DOHH2 (cell line): Measurements from ENCODE around the gene ANKRD23.
A peak's percentile ranks its signal among the peaks of the same experiment; 100 is the strongest.

Source experiments
- H3F3A ChIP-seq: fragments of 200-600 bp; sonication (generic), shearing (Covaris generic); 2 replicates; pipeline ENCODE4 v1.6.0; 2016; ENCODE audit warnings: antibody characterized with exemption, mild to moderate bottlenecking; ENCODE audit not compliant: control insufficient read depth, insufficient read depth
- H3K27ac ChIP-seq: fragments of 200-600 bp; sonication (generic); 2 replicates; pipeline ENCODE4 v1.5.1; 2014; ENCODE audit warnings: low read depth, mild to moderate bottlenecking, low read length, moderate library complexity
- H3K27me3 ChIP-seq: fragments of 200-600 bp; sonication (generic); 2 replicates; pipeline ENCODE4 v1.6.1; 2014; ENCODE audit warnings: mild to moderate bottlenecking, low read length, mixed read lengths; ENCODE audit not compliant: control insufficient read depth
- H3K36me3 ChIP-seq: fragments of 200-600 bp; sonication (generic); 2 replicates; pipeline ENCODE4 v1.6.1; 2014; ENCODE audit warnings: mild to moderate bottlenecking, low read length, moderate library complexity, mixed read lengths; ENCODE audit not compliant: control insufficient read depth
- H3K4me1 ChIP-seq: fragments of 200-600 bp; sonication (generic); 2 replicates; pipeline ENCODE4 v1.6.1; 2014; ENCODE audit warnings: mild to moderate bottlenecking, low read length, mixed read lengths; ENCODE audit not compliant: control insufficient read depth
- H3K4me2 ChIP-seq: fragments of 200-600 bp; sonication (generic); 2 replicates; pipeline ENCODE4 v1.6.0; 2014; ENCODE audit warnings: mild to moderate bottlenecking, low read length, moderate library complexity
- H3K4me3 ChIP-seq: fragments of 200-600 bp; sonication (generic); 2 replicates; pipeline ENCODE4 v1.5.1; 2014; ENCODE audit warnings: mild to moderate bottlenecking, low read length, mixed read lengths
- H3K79me2 ChIP-seq: fragments of 200-600 bp; sonication (generic); 2 replicates; pipeline ENCODE4 v1.6.1; 2014; ENCODE audit warnings: mild to moderate bottlenecking, low read length, mixed read lengths; ENCODE audit not compliant: control insufficient read depth
- H3K9me2 ChIP-seq: fragments of 200-600 bp; sonication (generic); replicated peaks from 2 replicates; pipeline ENCODE4 v1.6.1; 2014; ENCODE audit warnings: mild to moderate bottlenecking, low read length, mixed read lengths; ENCODE audit not compliant: control insufficient read depth
- H3K9me3 ChIP-seq: fragments of 200-600 bp; sonication (generic); 2 replicates; pipeline ENCODE4 v1.6.1; 2014; ENCODE audit warnings: antibody characterized with exemption, low read length, mixed read lengths; ENCODE audit not compliant: control insufficient read depth, insufficient read depth
- H4K20me1 ChIP-seq: fragments of 200-600 bp; sonication (generic); 2 replicates; pipeline ENCODE4 v1.6.0; 2014; ENCODE audit warnings: low read depth, mild to moderate bottlenecking, antibody characterized with exemption, low read length, moderate library complexity; ENCODE audit not compliant: control insufficient read depth, insufficient read depth
- EZH2phosphoT487 ChIP-seq: fragments of 200-600 bp; sonication (generic); IDR thresholded peaks from 2 replicates; pipeline ENCODE4 v1.6.1; 2017; ENCODE audit warnings: borderline replicate concordance, mild to moderate bottlenecking, antibody characterized with exemption, low read length, moderate library complexity, mixed read lengths
- TF ChIP-seq, protein P1 (sequence below): fragments of 200-600 bp; sonication (generic); IDR thresholded peaks from one replicate; pipeline ENCODE4 v1.5.1; 2014; ENCODE audit warnings: antibody characterized with exemption, mild to moderate bottlenecking, low read depth, low read length; ENCODE audit not compliant: poor library complexity, severe bottlenecking

ANKRD23 gene

DNA sequence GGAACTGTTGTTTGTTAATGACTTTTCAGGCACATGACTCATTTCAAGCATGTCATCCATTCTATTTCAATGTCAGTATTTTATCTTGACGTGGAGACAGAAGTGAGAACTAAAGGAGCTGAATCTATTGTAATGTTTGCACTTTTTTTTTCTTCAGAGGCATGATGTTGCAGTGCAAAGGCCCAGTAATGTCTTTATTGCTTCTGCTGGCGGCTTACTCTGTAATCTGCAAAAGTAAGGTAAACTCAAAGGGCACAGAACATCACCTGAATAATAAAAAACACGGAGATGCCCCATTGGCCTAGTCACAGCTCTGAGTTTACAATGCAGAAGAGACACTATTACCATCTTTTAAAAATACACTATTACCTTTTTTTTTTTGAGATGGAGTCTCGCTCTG is 30.2 kb downstream of the ANKRD23 start:
- no peak overlapping the region for H3K4me3 ChIP-seq
- H4K20me1 ChIP-seq = peaks cover 13% of the 10 kb centered on the region
- no peaks in the 10 kb centered on the region for H3K27me3 ChIP-seq
- H3K4me2 ChIP-seq = no peak overlapping the region
- no peak overlapping the region for H3K27ac ChIP-seq
- peaks cover 24% of the 10 kb centered on the region for H3K79me2 ChIP-seq
- no peaks in the 10 kb centered on the region for H3K9me3 ChIP-seq
- H3F3A ChIP-seq = no peaks in the 10 kb centered on the region
- H3K9me2 ChIP-seq = no peaks in the 10 kb centered on the region
- H3K4me1 ChIP-seq = peaks cover 46% of the 10 kb centered on the region
- TF ChIP-seq EZH2phosphoT487 = no peak
- TF ChIP-seq, protein P1, sequence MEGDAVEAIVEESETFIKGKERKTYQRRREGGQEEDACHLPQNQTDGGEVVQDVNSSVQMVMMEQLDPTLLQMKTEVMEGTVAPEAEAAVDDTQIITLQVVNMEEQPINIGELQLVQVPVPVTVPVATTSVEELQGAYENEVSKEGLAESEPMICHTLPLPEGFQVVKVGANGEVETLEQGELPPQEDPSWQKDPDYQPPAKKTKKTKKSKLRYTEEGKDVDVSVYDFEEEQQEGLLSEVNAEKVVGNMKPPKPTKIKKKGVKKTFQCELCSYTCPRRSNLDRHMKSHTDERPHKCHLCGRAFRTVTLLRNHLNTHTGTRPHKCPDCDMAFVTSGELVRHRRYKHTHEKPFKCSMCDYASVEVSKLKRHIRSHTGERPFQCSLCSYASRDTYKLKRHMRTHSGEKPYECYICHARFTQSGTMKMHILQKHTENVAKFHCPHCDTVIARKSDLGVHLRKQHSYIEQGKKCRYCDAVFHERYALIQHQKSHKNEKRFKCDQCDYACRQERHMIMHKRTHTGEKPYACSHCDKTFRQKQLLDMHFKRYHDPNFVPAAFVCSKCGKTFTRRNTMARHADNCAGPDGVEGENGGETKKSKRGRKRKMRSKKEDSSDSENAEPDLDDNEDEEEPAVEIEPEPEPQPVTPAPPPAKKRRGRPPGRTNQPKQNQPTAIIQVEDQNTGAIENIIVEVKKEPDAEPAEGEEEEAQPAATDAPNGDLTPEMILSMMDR = no peak
- H3K36me3 ChIP-seq = peaks cover 14% of the 10 kb centered on the region

DNA sequence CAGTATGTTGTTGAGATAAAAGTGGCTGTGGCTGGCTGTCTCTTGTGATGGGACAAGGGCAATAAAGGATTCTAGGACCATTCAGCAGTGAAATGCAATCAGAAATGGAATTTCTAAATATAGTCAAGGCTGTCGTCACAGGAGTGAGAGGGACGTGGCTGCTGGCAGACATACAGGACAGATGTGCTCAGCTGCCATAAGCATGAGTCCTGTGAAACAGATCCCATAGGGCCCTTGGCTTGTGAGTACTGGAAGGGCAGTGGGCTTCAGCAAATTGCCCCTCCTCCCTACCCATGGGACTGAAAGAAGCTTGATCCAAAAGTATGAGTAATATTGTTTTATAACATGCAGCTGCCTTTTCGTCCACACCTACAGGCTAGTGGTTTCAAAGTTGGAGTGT is 31.9 kb downstream of the ANKRD23 start:
- no peaks in the 10 kb centered on the region; the same call in none of the 2 replicates for H3K36me3 ChIP-seq
- no peaks in the 10 kb centered on the region for H3K9me2 ChIP-seq
- H3K27me3 ChIP-seq = no peaks in the 10 kb centered on the region
- peaks cover 7% of the 10 kb centered on the region for H3K79me2 ChIP-seq
- no peaks in the 10 kb centered on the region for H4K20me1 ChIP-seq
- TF ChIP-seq, protein P1 = no peak
- TF ChIP-seq EZH2phosphoT487 = no peak
- H3K4me2 ChIP-seq = peak overlapping the region; percentile 50
- peak overlapping the region; percentile 21; the same call in 1 of the 2 replicates for H3K27ac ChIP-seq
- peaks cover 43% of the 10 kb centered on the region for H3K4me1 ChIP-seq
- peaks cover 3% of the 10 kb centered on the region for H3F3A ChIP-seq
- H3K4me3 ChIP-seq = peak overlapping the region; percentile 34
- H3K9me3 ChIP-seq = no peaks in the 10 kb centered on the region

DNA sequence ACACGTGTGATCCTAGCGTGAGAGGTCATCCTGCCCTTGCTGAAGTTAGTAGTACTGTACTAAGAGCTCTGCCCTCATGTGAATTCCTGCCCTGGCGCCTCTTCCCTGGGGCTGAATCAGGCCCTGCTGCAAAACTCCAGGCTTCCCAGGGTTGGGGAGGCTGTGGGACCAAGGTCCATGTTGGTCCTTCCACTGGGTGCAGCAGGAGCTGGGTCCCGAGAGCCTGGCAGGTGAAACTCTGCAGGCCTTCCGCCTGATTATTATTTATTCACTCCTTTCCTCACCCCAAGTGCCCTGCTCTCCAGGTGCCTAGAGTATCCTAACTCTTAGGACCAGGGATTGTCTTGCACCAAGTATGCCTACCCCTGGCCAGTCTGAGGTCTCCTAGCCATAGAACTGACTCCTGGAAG is 33.0 kb downstream of the ANKRD23 start:
- peaks cover 54% of the 10 kb centered on the region for H3K4me1 ChIP-seq
- H3K9me3 ChIP-seq = no peaks in the 10 kb centered on the region
- no peaks in the 10 kb centered on the region for H3K27me3 ChIP-seq
- H3K27ac ChIP-seq = no peak overlapping the region
- TF ChIP-seq, protein P1 = no peak
- no peak for TF ChIP-seq EZH2phosphoT487
- H4K20me1 ChIP-seq = no peaks in the 10 kb centered on the region
- H3K79me2 ChIP-seq = peaks cover 6% of the 10 kb centered on the region
- peak overlapping the region; percentile 50; the same call in 1 of the 2 replicates for H3K4me2 ChIP-seq
- H3K4me3 ChIP-seq = no peak overlapping the region
- no peaks in the 10 kb centered on the region; the same call in none of the 2 replicates for H3K36me3 ChIP-seq
- H3K9me2 ChIP-seq = no peaks in the 10 kb centered on the region
- H3F3A ChIP-seq = peaks cover 12% of the 10 kb centered on the region
